ENCODE measurements around the gene TMEM259.
"Not testable (repeated sequence)": the region's sequence is repeated elsewhere in the genome, so short reads cannot be mapped to it uniquely, and the experiment has no call there.

Gene TMEM259

GRCh38 chr19:1038978-1039645 lies 18.2 kb upstream of the TMEM259 start:
- DNase-seq = no peak

DNA sequence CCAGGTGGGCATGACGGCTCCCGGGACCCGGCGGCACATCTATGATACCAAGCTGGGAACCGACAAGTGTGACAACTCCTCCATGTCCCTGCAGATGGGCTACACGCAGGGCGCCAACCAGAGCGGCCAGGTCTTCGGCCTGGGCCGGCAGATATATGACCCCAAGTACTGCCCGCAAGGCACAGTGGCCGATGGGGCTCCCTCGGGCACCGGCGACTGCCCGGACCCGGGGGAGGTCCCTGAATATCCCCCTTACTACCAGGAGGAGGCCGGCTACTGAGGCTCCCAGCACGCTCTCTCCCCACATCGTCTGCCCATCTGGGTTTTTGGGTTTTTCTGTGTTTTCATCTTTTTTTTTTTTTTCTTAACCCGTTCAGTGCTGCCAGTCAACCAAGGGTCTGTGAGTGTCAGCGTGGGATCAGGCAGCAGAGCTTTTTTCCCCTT lies 16.7 kb upstream of the TMEM259 start:
- DNase-seq = no peak

DNA sequence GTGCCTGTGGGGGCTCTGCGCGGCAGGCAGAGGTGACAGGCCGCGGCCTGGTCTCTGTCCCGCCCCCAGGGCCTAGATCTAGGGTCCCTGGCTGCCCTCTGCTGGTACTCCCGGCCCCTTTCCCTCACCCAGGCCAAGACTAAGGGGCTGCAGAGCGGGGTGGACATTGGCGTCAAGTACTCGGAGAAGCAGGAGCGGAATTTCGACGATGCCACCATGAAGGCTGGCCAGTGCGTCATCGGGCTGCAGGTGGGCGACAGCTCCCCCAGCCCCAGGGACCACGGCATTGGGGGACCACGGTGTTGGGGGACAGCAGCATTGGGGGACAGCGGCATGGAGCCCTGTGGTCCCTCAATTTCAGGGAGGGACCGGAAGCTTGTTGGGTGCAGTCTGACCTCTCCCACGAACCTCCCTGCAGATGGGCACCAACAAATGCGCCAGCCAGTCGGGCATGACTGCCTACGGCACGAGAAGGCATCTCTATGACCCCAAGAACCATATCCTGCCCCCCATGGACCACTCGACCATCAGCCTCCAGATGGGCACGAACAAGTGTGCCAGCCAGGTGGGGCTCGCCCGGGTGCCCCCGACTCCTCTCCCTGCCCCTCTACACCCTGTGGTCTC lies 15.2 kb upstream of the TMEM259 start:
- peak in 1 of 2 experiments; percentile 27 for DNase-seq

- DNase-seq = no peak
Observed at GRCh38 chr19:1032264-1032867, 11.4 kb upstream of the TMEM259 start.

GRCh38 chr19:1028062-1028926 lies 7.4 kb upstream of the TMEM259 start:
- DNase-seq = peak in 1 of 2 experiments; percentile 40

- no peak for DNase-seq
Observed at GRCh38 chr19:1027650-1028061, 6.7 kb upstream of the TMEM259 start.

DNA sequence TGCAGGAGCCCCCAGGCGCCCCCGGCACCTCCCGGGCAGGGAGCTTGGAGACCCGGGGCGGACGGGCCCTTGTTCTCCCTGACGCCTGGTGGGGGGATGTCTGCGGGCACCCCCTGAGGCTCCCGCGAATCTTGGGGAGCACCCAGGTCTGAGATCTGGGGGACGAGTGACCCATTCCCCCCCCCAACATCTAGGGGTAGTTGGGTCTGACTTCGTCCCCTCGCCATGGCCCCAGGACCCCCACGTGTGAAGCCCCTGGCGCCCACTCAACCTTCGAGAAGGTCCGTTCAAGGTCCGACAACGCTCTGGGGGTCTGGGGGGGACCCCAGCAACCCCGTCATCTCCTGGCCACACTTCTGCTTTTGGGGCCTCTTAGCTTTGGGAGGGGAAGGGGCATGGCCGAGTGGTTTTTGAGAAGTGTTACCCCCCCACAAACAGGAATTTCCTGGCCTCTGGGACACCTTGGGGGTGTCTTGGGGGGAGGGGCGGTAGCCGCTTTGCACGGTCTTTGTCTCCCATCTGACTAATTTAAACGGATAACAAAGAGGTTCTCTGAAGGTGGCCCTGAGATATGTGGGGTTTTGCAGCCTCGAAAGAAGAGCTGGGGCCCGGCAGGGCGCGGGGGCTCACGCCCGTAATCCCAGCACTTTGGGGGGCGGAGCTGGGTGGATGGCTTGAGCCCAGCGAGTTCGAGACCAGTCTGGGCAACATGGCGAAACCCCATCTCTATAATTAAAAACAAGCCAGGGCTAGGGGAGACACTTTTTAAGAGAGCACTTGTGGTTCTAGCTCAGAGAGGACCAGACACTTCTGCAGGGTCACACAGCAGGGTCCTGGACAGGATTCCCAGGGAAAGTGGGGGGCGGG lies 6.1 kb upstream of the TMEM259 start:
- DNase-seq = no peak

- peak in 1 of 2 experiments; percentile 24 for DNase-seq
Observed at GRCh38 chr19:1025960-1026782, 5.2 kb upstream of the TMEM259 start, which contains the start of gene CNN2. CNN2 (plus strand) TSS chr19:1026608; CDS start chr19:1026662, 54 bp downstream.

- DNase-seq = not testable (repeated sequence)
Observed at GRCh38 chr19:1025080-1025479, 4.2 kb upstream of the TMEM259 start.

- DNase-seq = not testable (repeated sequence)
Observed at GRCh38 chr19:1023883-1024188, 2.9 kb upstream of the TMEM259 start.

DNA sequence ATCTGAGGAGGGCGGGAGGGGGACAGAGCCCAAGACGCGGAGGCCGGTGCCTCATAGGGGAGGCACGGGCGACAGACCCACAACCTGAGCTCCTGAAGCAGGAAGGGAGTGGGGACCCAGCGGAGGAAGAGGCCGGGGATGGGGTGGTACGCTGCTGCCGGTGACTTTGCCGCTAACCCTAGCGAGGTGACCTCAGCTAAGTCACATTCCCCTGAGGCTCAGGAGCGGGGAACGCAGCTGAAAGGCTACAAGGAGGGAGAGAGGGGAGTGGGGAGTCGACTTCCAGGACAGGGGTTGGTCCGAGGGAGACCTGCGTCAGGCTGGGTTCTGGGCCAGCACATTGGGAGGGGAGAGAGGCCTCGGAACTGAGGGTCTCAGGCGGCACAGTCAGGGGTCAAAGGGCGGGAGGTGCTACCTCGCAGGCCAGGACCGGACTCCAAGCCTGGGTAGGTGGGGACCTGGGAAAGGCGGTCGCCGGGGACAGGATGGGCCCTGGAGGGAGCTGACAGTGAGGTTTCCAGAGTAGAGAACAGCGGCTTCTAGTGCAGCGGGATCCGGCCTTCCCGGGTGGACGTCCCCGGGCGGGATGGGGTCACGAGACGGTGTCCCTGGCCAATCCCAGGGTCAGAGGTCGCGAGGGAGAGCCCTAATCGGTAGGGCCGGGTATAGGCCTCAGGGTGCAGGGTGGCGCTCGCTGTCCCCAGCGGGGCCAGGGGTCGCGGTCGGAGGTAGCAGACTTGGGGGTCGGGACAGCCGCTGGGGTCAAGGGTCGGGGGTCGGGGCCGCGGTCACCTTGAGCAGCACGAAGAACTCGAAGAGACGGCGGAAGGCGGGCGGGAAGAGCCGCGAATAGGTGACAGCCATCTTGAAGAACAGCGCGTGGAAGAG lies 699 bp downstream of the TMEM259 start:
- no peak for DNase-seq

GRCh38 chr19:1019616-1019961 lies 1.3 kb downstream of the TMEM259 start:
- no peak for DNase-seq

GRCh38 chr19:1018932-1019615 lies 1.8 kb downstream of the TMEM259 start:
- no peak for DNase-seq

- DNase-seq = no peak
Observed at GRCh38 chr19:1018393-1018792, 2.5 kb downstream of the TMEM259 start.

DNA sequence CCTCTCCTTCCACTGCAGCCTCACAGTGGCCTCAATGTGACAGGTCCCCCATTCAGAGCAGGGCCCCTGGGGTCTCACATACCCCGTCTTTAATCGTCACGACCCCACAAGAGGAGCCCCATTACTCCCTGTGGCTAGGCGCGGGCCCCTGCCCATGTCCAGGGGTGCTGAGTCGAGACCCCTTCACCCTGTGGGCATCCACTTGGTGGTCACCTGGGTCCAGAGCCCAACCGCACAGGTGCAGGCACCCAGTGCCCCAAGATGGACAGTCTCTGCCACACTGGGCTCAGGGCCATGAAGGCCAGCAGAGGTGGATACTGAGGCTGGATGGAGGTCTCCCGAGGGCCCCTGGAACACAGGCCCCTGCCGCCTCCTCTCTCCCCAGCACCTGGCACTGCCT lies 3.0 kb downstream of the TMEM259 start:
- no peak for DNase-seq

GRCh38 chr19:1017115-1017905 lies 3.6 kb downstream of the TMEM259 start:
- DNase-seq = no peak

DNA sequence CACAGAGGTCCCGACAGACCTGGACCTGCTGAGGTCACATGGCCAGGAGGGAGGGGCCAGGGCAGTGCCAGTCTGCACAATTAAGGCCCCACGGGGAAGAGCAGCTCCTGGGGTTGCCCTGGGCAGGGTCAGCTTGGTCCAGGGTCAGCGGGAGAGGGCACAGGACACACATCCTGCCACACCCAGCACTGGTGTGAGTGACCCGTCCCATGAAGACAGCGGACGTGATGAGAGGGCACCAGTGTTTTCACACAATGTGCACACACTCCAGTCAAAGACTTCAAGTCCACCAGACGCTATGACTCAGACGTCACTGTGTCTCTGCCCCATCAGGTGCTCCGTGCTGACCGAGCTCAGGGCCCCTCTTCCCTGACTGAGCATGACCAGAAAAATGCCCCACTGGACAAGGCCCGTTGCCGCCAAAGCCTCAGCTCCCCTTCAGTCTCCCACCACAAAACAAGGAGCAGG lies 4.2 kb downstream of the TMEM259 start:
- no peak for DNase-seq

- DNase-seq = no peak
Observed at GRCh38 chr19:1015782-1016646, 4.9 kb downstream of the TMEM259 start.

Measured in NCI-H524 (cell line).